AG09319 (cell line): ENCODE results near the gene CA11.

ENCODE experiments used
- DNase-seq: peaks from one replicate; pipeline ENCODE4 v3.0.0-alpha.2; 2010; ENCODE audit warnings: low read depth; ENCODE audit errors: extremely low read depth
- TF ChIP-seq, protein P1 (sequence below): IDR thresholded peaks from 2 replicates; pipeline ENCODE4 v1.5.1; 2011; ENCODE audit warnings: low read depth, mild to moderate bottlenecking, inconsistent platforms, low read length, moderate library complexity

Gene CA11

GRCh38 chr19:48648134-48648533, 2.1 kb upstream of the CA11 start:
- DNase-seq: no peak
- TF ChIP-seq, protein P1, sequence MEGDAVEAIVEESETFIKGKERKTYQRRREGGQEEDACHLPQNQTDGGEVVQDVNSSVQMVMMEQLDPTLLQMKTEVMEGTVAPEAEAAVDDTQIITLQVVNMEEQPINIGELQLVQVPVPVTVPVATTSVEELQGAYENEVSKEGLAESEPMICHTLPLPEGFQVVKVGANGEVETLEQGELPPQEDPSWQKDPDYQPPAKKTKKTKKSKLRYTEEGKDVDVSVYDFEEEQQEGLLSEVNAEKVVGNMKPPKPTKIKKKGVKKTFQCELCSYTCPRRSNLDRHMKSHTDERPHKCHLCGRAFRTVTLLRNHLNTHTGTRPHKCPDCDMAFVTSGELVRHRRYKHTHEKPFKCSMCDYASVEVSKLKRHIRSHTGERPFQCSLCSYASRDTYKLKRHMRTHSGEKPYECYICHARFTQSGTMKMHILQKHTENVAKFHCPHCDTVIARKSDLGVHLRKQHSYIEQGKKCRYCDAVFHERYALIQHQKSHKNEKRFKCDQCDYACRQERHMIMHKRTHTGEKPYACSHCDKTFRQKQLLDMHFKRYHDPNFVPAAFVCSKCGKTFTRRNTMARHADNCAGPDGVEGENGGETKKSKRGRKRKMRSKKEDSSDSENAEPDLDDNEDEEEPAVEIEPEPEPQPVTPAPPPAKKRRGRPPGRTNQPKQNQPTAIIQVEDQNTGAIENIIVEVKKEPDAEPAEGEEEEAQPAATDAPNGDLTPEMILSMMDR: no peak

DNA sequence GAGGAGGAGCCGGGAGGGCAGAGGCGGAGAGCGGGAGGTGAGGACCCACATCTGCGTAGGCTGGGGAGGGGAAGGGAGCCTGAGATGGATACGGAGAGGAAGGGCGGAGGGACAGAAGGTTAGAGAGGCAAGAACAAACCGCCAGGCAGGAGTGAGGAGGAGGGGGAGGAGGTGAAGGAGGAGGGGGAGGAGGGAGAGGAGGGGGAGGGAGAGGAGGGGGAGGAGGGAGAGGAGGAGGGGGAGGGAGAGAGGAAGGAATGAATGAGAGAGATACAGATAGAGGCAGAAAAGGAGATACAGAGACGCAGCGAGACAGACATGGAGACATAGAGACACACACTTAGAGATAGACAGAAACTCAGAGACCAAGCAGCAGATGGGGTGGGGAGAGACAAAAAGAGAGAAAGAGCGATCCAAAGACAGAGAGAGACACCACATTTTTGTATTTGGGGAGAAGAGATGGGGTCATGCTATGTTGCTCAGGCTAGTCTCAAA, 782 bp upstream of the CA11 start:
- TF ChIP-seq, protein P1: no peak
- DNase-seq: no peak

- no peak for DNase-seq
- TF ChIP-seq, protein P1: no peak
Observed at GRCh38 chr19:48645620-48646000, 377 bp downstream of the CA11 start.

DNA sequence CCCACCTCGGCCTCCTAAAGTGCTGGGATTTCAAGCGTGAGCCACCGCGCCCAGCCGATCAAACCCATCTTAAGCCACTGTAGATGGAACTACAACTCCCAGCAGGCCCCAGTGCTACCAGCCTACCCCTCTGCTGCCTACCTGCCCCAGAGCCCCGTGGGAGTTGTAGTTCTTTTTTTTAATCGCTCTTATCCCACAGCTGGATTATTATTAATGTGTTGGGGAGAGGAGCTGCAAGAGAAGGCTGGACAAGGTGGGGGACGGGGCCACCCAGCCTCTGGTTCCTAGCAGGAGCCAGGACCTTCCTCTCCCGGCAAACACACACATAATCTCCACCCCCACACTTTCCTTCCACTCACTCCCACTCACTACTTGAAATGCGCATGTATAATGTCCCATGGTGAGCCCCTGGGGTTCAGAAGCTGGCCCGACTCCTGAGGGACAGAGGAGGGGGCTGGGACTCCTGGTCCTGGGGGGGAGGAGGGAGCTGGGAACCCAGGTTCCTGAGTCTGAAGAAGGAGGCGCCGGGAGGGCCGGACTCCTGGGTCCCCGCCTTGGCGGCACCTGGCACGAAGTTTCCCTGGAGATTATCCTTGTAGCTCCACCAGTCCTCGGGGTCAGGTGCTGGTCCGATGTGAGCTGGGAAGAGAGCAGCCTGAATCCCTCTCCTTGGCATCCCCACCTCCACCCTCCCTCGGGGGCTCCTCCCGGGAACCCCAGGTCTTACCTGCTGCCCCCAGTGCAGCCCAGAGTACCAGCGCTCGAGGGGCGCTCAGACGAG, 958 bp downstream of the CA11 start:
- no peak for DNase-seq

GRCh38 chr19:48644355-48644754, 1.6 kb downstream of the CA11 start:
- TF ChIP-seq, protein P1: no peak
- no peak for DNase-seq

More for the DNA sequence above, 958 bp downstream of the CA11 start:
- TF ChIP-seq, protein P1: no peak

GRCh38 chr19:48642862-48643261, 3.1 kb downstream of the CA11 start:
- no peak for DNase-seq
- TF ChIP-seq, protein P1: no peak

DNA sequence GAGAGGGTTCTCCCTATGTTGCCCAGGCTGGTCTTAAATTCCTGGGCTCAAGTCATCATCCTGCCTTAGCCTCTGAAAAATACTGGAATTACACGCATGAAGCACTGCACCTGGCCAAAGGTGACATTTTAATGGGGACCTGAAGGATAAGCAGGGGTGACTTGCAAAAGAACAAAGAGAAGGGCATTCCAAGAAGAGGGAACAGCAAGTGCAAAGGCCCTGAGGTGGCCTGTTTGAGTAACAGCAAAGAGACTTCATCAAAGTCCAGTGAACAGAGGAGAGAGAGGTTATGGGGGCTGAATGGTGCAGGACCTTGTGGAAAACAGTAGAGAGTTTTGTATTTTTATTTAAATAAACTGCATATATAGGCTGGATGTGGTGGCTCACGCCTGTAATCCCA, 4.1 kb downstream of the CA11 start:
- TF ChIP-seq, protein P1: no peak
- no peak for DNase-seq
